CD4-positive, alpha-beta T cell treated with Interleukin-4 for 1 hour (primary cell): ENCODE data around the gene SIK2.
A peak's percentile ranks its signal among the peaks of the same experiment; 100 is the strongest.
"Not testable (repeated sequence)": the region's sequence is repeated elsewhere in the genome, so short reads cannot be mapped to it uniquely, and the experiment has no call there.

Experiments used
- DNase-seq, 2 donors: peaks; one replicate each; pipeline ENCODE4 v3.0.0-alpha.2; 2020 to 2022

Gene SIK2

DNA sequence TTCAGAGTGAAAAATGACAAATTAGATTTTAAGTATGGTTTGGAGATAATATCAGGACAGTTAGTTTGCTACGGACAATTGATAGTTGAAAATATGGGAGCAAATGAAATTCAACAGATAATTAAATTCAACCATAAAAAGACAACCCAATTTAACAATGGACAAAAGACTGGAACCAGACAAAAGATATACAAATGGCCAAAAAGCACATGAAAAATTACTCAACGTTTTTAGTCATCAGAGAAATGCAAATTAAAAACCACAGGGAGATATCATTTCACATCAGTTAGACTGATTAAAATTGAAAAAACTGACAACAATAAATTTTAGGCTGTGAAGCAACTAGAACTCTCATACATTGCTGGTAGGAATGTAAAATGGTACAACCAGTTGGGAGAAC lies 27.2 kb downstream of the SIK2 start:
- no peak for DNase-seq

DNA sequence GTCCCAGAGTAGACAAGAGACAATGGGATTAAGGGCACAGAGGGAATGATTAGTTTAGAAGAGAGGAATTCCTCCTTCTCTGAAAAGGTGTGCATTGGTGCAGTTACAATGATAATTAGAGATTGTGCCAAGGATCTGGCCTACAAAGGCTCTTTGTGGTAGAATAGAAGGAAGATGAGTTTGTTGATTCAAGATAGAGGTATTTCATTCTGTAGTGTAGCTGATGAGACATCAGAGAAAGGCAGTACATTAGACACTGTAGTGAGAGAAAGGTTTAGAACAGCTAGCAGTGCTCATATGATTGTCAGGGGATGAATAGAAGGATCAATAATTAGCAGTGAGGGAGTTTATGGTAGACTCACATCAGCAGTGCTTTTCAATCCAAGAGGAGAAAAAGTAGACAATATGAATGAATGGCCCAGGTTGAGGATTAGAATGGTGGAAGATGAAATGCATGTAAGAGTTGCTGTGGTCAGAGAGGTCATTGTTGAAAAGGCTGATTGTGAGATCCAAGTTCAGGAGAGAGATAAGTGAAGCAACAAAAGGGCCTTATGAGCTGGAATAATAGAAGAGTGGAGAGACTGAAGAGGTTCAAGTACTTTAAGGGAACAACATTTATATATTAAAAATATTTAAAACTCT lies 28.9 kb downstream of the SIK2 start:
- DNase-seq = no peak

DNA sequence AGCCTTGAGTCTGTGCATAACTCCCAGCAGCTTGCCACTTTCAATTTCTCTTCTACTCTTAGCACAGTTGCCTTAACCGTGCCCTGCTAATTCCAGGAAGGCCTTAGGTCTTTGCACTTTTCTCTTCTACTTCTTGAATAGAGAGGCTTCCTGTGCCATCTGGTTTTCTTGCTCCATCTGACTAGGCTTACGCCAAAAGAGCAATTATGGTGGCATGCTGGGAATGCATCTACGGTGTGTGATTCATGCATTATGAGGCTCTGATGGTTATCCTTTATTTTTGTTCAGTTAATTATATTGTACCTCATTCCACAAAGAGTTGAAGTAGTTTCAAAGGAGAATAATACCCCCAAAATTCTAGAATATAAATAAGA lies 29.4 kb downstream of the SIK2 start:
- peak in 1 of 2 donors; percentile 24 for DNase-seq

DNA sequence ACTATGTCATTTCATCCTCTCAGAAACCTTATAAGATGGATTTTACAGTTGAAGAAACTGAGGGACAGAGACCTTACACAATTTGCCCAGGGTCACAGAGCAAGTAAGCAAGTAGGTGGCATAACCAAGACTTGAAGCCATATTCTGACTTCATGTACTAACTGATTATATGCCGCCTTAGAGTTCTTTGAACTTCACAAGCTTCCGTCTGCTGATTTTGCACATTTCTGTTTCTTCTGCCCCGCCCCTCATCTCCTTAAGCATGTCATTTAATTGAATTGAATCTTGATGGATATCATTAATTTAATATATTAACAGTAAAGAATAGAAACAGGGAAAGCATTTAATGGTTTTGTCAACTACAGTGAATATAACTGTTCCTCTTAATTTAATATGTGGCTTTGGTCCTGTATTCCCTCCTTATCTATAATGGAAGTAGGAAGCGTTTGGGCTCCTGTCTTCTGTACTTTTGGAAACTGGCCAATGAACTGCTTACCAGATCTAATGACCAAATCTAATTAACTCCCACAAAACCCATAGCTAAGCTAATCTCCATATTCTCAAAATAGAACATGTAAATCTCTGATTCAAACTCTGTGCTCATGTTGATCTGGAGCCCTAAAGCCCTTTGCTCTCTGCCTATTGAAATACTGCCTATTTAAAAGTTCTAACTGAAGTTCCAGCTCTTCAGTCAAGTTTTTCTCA lies 30.4 kb downstream of the SIK2 start:
- no peak for DNase-seq

DNA sequence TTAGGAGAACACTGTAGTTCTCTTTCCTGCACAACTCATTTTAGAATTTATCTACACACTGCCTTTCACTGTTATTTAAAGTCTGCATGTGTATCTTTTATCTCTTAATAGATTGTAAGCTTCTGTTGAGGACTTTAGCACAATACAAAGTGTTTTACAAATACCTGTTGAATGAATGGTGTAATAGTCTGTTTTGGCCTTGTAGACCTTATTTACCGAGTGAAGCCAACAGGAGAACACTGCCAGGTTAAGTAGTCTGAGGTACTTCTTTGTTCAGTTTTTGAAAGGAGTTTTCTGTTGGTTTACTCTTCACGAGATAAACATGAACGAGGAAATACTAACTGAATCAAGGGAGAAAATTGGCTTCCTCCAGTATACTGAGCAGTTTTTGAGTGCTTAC lies 31.0 kb downstream of the SIK2 start:
- DNase-seq = no peak

DNA sequence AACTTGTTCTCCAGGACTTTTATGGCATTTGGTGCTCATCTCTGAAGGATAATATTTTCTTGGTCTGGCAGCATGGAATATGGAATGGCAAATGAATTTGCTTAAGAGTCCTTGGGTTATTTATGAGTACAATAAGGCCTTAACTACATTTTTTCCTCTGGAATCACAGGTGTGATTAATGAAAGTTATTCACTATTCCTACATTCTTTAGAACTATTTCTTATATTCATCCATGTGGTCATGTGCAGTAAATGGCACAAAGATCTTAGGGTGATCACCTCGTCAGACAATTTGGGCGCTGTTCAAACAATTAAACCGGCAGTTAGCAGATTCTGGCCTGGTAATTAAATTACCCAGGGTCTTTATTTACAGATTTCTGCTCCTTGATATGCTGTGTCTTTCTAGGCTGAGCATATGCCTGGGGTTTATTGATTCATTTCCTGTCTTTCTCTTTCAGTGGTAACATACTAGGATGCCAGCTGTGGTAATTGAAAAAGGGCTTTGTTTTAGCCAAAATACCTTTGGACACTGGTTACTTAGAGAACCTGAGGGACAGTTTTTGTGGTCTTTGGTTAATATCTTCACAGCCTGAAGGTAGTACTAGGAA lies 31.6 kb downstream of the SIK2 start:
- DNase-seq = no peak

DNA sequence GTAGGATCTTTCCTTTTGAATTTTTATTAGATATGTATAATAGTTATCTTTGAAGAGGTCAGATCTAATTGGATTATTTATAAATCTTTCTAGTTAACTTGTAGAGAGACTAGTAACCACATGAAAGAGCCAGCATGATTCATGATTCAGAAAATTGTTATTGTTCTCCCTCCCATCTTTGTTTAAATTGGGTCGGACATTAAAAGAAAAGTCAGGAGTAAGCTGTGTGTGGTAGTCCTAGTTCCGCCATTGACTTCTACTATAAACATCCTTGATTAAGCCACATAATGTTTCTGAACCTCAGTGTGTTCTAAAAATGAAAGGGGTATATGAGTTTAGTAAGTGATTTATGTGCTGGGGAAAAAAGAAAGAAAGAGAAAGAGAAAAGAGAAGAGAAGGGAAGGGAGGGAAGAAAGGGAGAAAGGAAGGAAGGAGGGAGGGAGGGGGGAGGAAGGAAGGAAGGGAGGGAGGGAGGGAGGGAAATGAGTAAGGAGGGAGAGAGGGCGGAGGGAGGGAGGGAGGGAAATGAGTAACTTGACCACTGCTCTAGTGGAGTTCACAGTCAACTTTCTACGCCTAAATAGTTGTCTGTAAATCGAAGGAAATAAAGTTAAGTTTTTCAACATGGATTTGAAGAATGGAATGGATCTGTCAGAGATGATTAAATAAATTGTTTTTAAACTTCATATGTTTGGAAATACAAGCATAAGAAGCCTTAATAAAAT lies 32.9 kb downstream of the SIK2 start:
- DNase-seq = no peak

DNA sequence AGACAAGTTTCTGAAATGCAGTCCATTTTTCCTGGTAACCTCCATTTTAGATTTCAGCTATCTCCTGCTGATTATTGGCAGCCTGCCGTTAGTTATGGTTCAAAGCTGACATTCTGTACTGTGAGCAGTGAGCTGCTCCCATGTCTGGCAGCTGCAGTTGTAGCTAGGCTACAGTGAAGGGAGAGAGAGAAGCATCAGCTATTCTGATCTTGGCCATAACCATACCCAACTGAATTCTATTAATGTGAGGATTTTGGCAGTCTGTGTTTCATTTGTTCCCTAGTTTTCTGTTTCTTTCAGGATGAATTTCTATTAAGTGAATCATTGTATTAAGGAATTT lies 33.4 kb downstream of the SIK2 start:
- DNase-seq = no peak

DNA sequence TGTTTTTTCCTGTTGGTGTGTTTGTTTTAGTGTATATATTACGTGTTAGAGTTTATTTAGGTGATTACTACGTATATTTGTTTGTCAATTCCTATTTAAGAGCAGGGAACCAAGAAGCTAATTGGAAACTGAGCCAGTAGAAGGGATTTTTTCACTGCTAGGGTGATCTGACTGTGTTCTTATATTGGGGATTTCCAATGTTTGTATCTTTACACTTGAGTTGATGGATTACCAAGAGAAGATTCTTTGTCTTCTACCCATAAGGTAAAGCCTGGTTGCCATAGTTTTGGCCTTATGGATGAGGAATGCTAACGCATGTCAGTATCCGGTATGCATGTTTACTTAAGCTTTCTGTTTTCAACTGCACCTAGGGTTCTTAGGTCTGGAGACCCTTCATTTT lies 35.6 kb downstream of the SIK2 start:
- no peak for DNase-seq

DNA sequence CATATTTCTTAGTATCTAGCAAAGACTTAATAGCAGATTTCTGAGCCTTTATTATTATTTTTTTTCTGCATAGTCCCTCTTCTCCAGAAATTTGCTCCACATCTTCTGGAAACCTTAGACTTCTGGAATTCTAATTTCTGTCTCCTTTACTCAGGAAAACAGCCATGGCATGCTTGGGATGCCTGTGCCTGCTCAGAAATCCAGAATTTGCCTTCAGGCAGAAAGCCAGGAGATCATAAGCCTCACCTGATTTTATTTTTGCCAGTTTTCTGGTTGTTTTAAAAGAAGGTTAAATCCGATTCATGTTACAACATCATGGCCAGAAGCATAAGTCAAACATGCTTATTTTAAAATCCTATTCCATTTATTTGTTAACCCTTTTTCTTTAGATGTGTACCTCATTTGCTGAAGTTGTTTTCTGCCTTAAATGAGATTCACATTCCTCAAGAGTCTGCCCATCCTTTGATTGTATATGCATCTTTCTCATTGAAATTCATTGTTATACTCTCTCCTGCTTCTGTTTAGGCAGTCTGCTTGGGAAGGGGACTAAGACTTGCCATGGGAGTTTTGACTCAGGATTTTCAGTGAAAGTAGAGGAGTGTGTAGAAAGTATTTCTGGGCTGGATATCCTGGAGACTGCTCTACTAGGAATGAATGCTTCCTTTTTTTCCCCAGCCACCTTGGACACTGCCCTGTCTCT lies 37.1 kb downstream of the SIK2 start:
- DNase-seq = no peak

DNA sequence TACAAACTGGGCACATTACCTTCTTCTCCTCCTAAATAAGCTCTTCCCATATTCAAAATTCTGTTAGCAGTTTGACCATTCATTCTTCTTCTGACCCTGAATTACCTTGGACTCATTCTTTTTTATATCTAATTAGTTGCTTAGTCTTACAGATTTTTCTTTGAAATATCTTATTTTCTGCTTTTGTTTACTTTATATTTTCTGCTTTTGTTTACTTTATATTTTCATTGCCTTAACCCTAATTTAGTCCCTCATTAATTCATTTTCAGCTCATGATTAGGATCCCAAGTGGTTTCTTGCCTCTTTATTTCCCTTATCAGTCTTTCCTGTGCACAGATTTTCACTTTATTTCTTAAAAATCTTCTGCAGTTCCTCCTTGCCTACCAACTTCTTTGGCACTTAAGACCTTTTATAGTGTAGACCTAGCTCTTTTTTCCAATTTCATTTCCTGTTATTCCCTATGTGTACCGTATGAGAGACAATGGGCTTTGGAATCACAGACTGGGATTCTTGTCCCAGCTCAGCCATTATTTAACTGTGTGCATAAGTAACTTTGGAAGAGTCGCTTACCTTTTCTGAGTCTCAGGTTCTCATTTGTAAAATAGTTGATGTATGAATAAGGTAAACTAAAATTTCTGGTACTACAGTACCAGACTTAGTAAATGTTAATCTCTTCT lies 39.2 kb downstream of the SIK2 start:
- no peak for DNase-seq

DNA sequence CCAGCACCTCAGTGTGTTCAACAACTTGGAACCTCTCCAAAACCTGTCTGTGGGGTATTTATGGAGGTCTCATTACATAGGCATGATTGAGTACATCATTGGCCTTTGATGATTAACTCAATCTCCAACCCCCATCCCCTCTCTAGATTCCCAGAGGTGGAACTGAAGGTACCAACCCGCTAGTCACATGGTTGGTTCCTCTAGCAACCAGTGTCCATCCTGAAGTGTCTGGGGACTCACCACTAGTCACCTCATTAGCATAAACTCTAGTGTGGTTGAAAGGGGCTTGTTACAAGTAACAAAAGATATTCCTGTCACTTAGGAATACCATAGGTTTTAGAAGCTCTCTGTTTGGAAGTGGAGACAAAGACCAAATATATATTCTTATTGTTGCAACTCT lies 40.3 kb downstream of the SIK2 start:
- no peak for DNase-seq

DNA sequence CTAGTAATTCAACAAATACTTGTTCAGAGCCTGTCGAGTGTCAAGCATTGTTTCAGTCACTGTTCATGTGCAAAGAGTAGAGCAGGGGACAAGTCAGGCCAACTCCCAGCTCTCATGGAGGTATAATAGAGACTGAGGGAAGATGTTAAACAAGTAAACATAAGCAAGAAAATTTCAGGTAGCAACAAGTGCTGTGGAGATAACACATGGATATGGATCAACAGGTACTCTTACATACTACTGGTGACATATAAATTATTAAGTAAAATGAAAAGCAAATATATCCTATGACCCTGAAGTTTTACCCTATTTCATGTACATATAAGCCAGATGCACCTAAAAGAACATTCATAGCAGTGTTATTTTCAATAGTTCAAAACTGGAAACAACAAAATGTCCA lies 42.7 kb downstream of the SIK2 start:
- no peak for DNase-seq

DNA sequence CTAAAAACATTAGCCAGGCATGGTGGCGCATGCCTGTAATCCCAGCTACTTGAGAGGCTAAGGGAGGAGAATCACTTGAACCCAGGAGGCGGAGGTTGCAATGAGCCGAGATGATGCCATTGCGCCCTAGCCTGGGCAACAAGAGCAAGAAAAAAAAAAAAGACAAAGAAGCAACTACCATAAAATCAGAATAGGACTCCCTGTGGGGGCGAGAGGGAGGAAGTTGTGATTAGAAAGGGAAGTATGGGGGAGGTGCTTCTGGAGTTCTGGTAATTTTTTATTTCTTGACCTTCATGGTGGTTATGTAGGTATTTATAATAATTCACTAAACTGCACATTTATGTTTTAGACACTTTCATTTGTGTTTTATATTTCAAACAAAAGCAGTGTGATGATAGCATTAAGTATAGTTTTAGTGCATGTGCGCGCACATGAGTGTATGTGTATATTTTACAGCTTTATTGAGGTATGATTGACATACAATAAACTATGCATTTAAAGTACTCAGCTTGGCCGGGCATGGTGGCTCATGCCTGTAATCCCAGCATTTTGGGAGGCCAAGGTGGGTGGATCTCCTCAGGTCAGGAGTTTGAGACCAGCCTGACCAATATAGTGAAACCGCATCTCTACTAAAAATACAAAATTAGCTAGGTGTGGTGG lies 43.5 kb downstream of the SIK2 start:
- DNase-seq = no peak

DNA sequence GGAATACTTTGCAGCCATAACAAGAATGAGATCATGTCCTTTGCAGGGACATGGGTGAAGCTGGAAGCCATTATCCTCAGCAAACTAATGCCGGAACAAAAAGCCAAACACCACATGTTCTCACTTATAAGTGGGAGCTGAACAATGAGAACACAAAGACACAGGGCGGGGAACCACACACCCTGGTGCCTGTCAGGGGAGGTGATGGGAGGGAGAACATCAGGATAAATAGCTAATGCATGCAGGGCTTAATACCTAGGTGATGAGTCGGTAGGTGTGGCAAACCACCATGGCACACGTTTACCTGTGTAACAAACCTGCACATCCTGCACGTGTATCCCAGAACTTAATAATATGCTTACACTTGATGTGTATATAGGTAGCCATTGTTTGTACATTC lies 49.1 kb downstream of the SIK2 start:
- DNase-seq = not testable (repeated sequence)

DNA sequence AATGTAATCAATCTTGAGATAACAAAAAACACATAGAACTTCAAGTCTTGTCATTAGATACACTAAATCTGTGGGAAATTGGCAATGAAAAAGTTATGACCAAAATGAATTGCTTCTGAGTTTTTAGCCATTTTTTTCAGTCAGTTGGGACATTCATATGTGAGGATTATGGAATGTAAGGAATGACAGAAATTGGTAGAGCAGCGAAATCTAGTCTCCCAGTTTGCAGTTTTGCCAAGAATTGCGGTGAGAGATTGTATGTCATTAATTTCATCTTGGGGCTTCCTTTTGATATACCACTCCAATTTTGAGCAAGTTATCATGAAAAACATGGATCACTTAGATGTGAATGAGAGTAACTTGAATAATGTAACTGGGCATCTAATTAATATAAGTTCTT lies 49.9 kb downstream of the SIK2 start:
- no peak for DNase-seq

DNA sequence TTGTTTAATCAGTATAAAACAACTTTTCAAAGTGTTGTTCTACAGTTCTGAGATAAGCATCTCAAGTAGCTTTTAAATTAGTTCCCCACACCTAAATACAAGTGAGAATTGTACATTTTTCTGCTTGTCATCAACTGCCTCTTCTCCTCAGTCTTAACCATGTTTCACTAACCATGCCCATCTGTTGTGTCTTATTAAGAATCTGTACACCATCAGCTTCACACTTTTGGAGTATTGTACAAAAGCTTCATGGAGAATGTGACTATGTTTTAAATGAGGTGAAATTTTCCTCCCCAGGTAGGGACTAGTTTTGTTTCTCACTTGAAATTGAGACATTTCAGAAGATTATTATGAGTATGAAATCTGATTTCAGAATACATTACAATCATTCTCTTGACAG lies 52.4 kb downstream of the SIK2 start:
- no peak for DNase-seq

DNA sequence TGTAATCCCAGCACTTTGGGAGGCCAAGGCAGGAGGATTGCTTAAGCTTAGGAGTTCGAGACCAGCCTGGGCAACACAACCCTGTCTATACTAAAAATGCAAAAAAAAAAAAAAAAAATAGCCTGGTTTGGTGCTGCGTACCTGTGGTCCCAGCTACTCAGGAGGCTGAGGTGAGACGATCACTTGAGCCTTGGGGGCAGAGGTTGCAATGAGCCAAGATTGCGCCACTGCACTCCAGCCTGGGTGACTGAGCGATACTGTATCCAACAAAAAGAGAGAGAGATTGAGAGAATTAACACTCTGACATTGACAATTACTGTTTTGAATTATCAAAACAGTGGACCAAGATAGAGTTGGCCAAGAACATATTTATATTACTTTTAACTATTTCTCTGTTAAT lies 53.7 kb downstream of the SIK2 start:
- no peak for DNase-seq

DNA sequence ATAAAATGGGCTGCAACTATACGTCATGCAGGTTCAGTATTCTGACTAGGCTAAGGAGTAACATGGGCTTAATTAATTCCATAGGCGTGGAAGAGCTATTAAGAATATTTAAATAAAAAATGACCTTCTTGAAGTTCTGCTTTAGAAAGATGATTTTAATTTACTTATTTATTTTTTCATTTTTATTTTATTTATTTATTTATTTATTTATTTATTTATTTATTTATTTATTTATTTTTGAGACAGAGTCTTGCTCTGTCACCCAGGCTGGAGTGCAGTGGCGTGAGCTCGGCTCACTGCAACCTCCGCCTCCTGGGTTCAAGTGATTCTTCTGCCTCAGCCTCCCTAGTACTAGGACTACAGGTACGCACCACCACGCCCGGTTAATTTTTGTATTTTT lies 55.7 kb downstream of the SIK2 start:
- DNase-seq = not testable (repeated sequence)

DNA sequence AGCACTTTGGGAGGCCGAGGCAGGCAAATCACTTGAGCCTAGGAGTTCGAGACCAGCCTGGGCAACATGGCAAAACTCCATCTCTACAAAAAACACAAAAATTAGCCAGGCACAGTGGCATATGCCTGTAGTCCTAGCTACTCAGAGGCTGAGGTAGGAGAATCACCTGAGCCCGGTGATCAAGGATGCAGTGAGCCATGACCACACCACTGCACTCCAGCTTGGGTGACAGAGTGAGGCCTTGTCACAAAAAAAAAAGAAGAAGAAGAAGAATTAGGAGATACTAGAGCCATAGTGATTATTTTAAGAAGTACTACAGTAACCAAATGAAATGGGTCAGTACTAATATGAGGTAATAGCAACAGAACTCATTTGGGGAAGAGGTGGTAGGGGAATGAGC lies 56.2 kb downstream of the SIK2 start:
- DNase-seq = not testable (repeated sequence)

DNA sequence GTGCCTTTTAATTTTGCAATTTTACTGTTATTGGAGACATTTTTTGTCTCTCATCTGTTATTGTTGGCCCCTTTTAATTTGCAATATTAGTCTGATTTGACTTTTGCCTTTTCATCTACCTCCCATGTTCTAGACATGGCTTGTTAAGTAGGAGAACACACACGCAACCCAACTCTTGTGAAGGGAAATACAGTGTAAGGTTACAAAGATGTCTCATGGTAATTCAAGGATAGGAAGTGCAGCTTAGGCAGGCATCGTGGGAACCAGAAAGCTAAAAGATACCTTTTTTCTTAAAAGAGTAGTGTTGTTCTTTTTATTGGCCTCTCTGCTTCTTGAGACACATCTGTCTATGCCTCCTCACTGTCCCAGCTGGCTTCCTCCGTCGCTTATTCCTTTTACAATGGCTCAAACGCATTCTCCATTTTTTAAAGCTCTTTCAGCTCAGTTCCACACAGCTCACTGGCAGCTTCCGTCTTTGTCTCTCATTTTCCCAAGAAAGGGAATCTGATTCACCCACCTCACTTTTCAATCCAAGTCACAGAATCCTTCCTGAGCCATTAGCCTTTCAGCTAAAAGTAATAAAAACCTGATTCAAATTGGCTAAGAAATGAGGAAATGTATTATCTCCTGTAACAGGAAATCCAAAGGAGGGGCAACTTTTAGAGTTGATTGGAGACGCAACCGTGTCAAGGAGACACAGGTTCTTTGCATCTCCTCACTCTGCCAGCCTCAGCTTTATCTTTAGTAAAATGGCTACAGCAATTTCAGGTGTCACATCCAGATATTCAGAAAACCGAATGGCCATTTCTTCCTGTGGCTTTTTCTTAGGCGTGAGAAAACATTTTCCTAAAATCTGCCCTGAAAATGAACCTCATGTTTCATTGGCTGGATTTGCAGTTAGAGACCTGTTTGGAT lies 57.2 kb downstream of the SIK2 start:
- DNase-seq = no peak
